OCI-LY1 (cell line): ENCODE measurements around the gene ZFP14.

Experiments used
- H2AFZ ChIP-seq: fragments of 200-600 bp; sonication (generic), shearing (Covaris generic); 2 replicates; pipeline ENCODE4 v1.6.0; 2014; ENCODE audit warnings: antibody characterized with exemption, mild to moderate bottlenecking, low read length
- H3F3A ChIP-seq: fragments of 200-600 bp; sonication (generic), shearing (Covaris generic); 2 replicates; pipeline ENCODE4 v1.6.0; 2014; ENCODE audit warnings: mild to moderate bottlenecking, antibody characterized with exemption, low read length, moderate library complexity; ENCODE audit not compliant: insufficient read depth
- H3K27ac ChIP-seq: fragments of 200-600 bp; sonication (generic); 2 replicates; pipeline ENCODE4 v1.5.1; 2014; ENCODE audit warnings: low read length, mixed run types, mild to moderate bottlenecking, low read depth; ENCODE audit not compliant: poor library complexity, severe bottlenecking
- H3K27me3 ChIP-seq: fragments of 200-600 bp; sonication (generic); 2 replicates; pipeline ENCODE4 v1.6.0; 2014; ENCODE audit warnings: antibody characterized with exemption, mild to moderate bottlenecking, low read length, moderate library complexity; ENCODE audit not compliant: insufficient read depth
- H3K36me3 ChIP-seq: fragments of 200-600 bp; sonication (generic); 2 replicates; pipeline ENCODE4 v1.6.1; 2014; ENCODE audit warnings: mild to moderate bottlenecking, antibody characterized with exemption, low read length, moderate library complexity, mixed read lengths; ENCODE audit not compliant: insufficient read depth
- H3K4me1 ChIP-seq: fragments of 200-600 bp; sonication (generic); 2 replicates; pipeline ENCODE4 v1.5.1; 2014; ENCODE audit warnings: mild to moderate bottlenecking, low read length, moderate library complexity; ENCODE audit not compliant: insufficient read depth, severe bottlenecking
- H3K4me2 ChIP-seq: fragments of 200-600 bp; sonication (generic), shearing (Covaris generic); 2 replicates; pipeline ENCODE4 v1.6.1; 2014; ENCODE audit warnings: low read length
- H3K4me3 ChIP-seq: fragments of 200-600 bp; sonication (generic); 2 replicates; pipeline ENCODE4 v1.5.1; 2014; ENCODE audit warnings: low read length, low read depth, mild to moderate bottlenecking, mixed read lengths; ENCODE audit not compliant: poor library complexity, severe bottlenecking
- H3K79me2 ChIP-seq: fragments of 200-600 bp; shearing (Covaris generic); 2 replicates; pipeline ENCODE4 v1.6.1; 2016; ENCODE audit warnings: mixed run types, low read length, mixed read lengths; ENCODE audit not compliant: insufficient read depth
- H3K9ac ChIP-seq: fragments of 200-600 bp; sonication (generic), shearing (Covaris generic); 2 replicates; pipeline ENCODE4 v1.6.1; 2014; ENCODE audit warnings: mild to moderate bottlenecking, low read length, mixed read lengths
- H3K9me2 ChIP-seq: fragments of 200-600 bp; sonication (generic), shearing (Covaris generic); 2 replicates; pipeline ENCODE4 v1.6.1; 2014; ENCODE audit warnings: low read depth, mild to moderate bottlenecking, low read length, mixed read lengths
- H3K9me3 ChIP-seq: fragments of 200-600 bp; shearing (Covaris generic); 2 replicates; pipeline ENCODE4 v1.6.1; 2014; ENCODE audit warnings: low read length, mixed read lengths
- H4K20me1 ChIP-seq: fragments of 200-600 bp; sonication (generic), shearing (Covaris generic); 2 replicates; pipeline ENCODE4 v1.6.0; 2016; ENCODE audit warnings: mild to moderate bottlenecking, low read length; ENCODE audit not compliant: insufficient read depth
- CTCF ChIP-seq: fragments of 200-600 bp; sonication (generic), shearing (Covaris generic); IDR thresholded peaks from 2 replicates; pipeline ENCODE4 v1.5.1; 2017; ENCODE audit warnings: mild to moderate bottlenecking, antibody characterized with exemption, low read length, moderate library complexity, mixed read lengths
- EZH2 ChIP-seq: fragments of 200-600 bp; sonication (generic), shearing (Covaris generic); IDR thresholded peaks from 2 replicates; pipeline ENCODE4 v1.8.0; 2017; ENCODE audit warnings: borderline replicate concordance, mixed run types, mild to moderate bottlenecking, antibody characterized with exemption, low read length, moderate library complexity, mixed read lengths

Gene ZFP14

GRCh38 chr19:36420961-36421748 is 42.2 kb upstream of the ZFP14 start:
- Histone ChIP-seq H3K9ac (no peak overlapping the region), H3K9me2 (no peaks in the 10 kb centered on the region), H3K9me3 (peaks cover 2% of the 10 kb centered on the region; the same call in 1 of the 2 replicates), H3K27ac (no peak overlapping the region), H3F3A (no peaks in the 10 kb centered on the region), H3K4me3 (no peak overlapping the region), H3K4me1 (peaks cover 14% of the 10 kb centered on the region), H3K79me2 (peaks cover 20% of the 10 kb centered on the region), H3K36me3 (peaks cover 13% of the 10 kb centered on the region), H3K27me3 (no peaks in the 10 kb centered on the region), H2AFZ (no peak overlapping the region), H3K4me2 (no peak overlapping the region), H4K20me1 (no peaks in the 10 kb centered on the region)
- TF ChIP-seq CTCF (no peak), EZH2 (no peak)

GRCh38 chr19:36418287-36419001 is 39.4 kb upstream of the ZFP14 start, which contains the start of gene ZFP82:
TSS of gene ZFP82 (minus strand) at chr19:36418644. CDS start at chr19:36409789, 8,855 bp downstream.
- Histone ChIP-seq H3K4me2 (peak within 1 kb of the TSS; percentile 80), H3K27ac (peak within 1 kb of the TSS; percentile 73), H3K9me3 (peaks cover 11% of the 10 kb centered on the region), H3K4me1 (peaks cover 14% of the 10 kb centered on the region), H3K9ac (peak within 1 kb of the TSS; percentile 91), H3K27me3 (no peaks in the 10 kb centered on the region), H3K79me2 (peaks cover 35% of the 10 kb centered on the region), H3K36me3 (peaks cover 37% of the 10 kb centered on the region), H4K20me1 (no peaks in the 10 kb centered on the region), H3K9me2 (no peaks in the 10 kb centered on the region), H2AFZ (peak within 1 kb of the TSS; percentile 11; the same call in 1 of the 2 replicates), H3K4me3 (peak within 1 kb of the TSS; percentile 97), H3F3A (no peaks in the 10 kb centered on the region)
- no peak for TF ChIP-seq EZH2
- no peak for TF ChIP-seq CTCF

GRCh38 chr19:36417752-36418286 is 38.8 kb upstream of the ZFP14 start:
- H3K79me2 ChIP-seq = peaks cover 39% of the 10 kb centered on the region
- H3K27me3 ChIP-seq = no peaks in the 10 kb centered on the region
- peak overlapping the region; percentile 91 for H3K9ac ChIP-seq
- TF ChIP-seq CTCF = no peak
- no peak for TF ChIP-seq EZH2
- no peaks in the 10 kb centered on the region for H4K20me1 ChIP-seq
- peak overlapping the region; percentile 97 for H3K4me3 ChIP-seq
- no peaks in the 10 kb centered on the region for H3K9me2 ChIP-seq
- peaks cover 43% of the 10 kb centered on the region for H3K36me3 ChIP-seq
- H3K9me3 ChIP-seq = peaks cover 14% of the 10 kb centered on the region
- peaks cover 14% of the 10 kb centered on the region for H3K4me1 ChIP-seq
- no peak overlapping the region for H2AFZ ChIP-seq
- peak overlapping the region; percentile 73 for H3K27ac ChIP-seq
- H3F3A ChIP-seq = no peaks in the 10 kb centered on the region
- peak overlapping the region; percentile 80 for H3K4me2 ChIP-seq
